Vagina (tissue), 2 donors: ENCODE data around the gene SLC38A6.

Experiments
- CTCF ChIP-seq, 3 experiments: fragments of 450-650 bp in 2 of 3; fragments of 200-600 bp in 1 of 3; sonication (generic) in 1 of 3; IDR thresholded peaks; one replicate each; pipeline ENCODE4 v1.5.1; 2017 to 2019; ENCODE audit warnings: antibody characterized with exemption in 3 of 3, mild to moderate bottlenecking in 2 of 3, moderate library complexity in 2 of 3
- POLR2AphosphoS5 ChIP-seq, 2 donors: sonication (generic); formaldehyde crosslinking; IDR thresholded peaks; one replicate each; pipeline ENCODE4 v1.9.0; 2017; ENCODE audit warnings: antibody characterized with exemption in 2 of 2, mild to moderate bottlenecking in 2 of 2, low read depth in 1 of 2; ENCODE audit not compliant: insufficient read depth in 1 of 2

GRCh38 chr14:61034416-61035120 lies 53.5 kb downstream of the SLC38A6 start:
- TF ChIP-seq CTCF (IDR thresholded peaks at IDR 0.05), result no peak
- no peak for TF ChIP-seq POLR2AphosphoS5 (IDR thresholded peaks at IDR 0.05; ENCODE audit: insufficient read depth in 1 of 2, low read depth in 1 of 2)
